Breast epithelium (tissue), 3 donors: ENCODE results near the gene KCNQ5.

Experiments
- POLR2A ChIP-seq: fragments of 450-650 bp; IDR thresholded peaks from one replicate; pipeline ENCODE4 v1.6.1; 2016; ENCODE audit warnings: antibody characterized with exemption, mild to moderate bottlenecking, moderate library complexity
- POLR2AphosphoS5 ChIP-seq, 3 donors: sonication (generic); formaldehyde crosslinking; IDR thresholded peaks; one replicate each; pipeline ENCODE4 v1.6.1; 2017; ENCODE audit warnings: antibody characterized with exemption in 3 of 3
- TF ChIP-seq, protein P1 (sequence below), 3 donors: fragments of 450-650 bp; IDR thresholded peaks; one replicate each; pipeline ENCODE4 v1.5.1; 2016 to 2017; ENCODE audit warnings: antibody characterized with exemption in 3 of 3, mild to moderate bottlenecking in 3 of 3, moderate library complexity in 3 of 3

DNA sequence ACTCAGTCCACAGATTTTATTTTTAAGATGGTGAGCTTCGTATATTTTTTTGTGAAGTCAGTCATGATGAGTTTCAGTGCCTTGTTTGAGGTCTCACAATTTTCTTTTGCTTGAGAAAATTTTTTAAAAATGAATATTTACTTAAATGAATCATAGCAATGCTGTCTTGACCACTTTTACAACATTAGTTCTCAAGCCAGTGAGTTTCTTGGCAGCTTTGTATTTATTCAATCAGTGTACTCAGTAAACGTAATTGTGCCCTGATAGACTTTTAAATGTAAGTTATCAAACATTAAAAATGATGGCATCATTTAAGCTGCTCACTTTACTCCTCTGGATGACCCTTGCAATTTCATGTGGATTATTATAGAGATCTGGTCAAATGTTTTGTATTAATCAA is 342.1 kb downstream of the KCNQ5 start:
- TF ChIP-seq, protein P1, sequence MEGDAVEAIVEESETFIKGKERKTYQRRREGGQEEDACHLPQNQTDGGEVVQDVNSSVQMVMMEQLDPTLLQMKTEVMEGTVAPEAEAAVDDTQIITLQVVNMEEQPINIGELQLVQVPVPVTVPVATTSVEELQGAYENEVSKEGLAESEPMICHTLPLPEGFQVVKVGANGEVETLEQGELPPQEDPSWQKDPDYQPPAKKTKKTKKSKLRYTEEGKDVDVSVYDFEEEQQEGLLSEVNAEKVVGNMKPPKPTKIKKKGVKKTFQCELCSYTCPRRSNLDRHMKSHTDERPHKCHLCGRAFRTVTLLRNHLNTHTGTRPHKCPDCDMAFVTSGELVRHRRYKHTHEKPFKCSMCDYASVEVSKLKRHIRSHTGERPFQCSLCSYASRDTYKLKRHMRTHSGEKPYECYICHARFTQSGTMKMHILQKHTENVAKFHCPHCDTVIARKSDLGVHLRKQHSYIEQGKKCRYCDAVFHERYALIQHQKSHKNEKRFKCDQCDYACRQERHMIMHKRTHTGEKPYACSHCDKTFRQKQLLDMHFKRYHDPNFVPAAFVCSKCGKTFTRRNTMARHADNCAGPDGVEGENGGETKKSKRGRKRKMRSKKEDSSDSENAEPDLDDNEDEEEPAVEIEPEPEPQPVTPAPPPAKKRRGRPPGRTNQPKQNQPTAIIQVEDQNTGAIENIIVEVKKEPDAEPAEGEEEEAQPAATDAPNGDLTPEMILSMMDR (IDR thresholded peaks at IDR 0.05) = no peak
- TF ChIP-seq POLR2A (no peak), POLR2AphosphoS5 (IDR thresholded peaks at IDR 0.05) (no peak)
